ENCODE data around the gene MYBPC1. TPM values are rescaled to one million over a fixed set of nuclear protein-coding genes. Genes with fewer than 3 reads are reported as not detected.
"Not testable (repeated sequence)": the region's sequence is repeated elsewhere in the genome, so short reads cannot be mapped to it uniquely, and the experiment has no call there.

MYBPC1 gene
- total RNA-seq, 2 experiments from 2014 or later, result not detected

DNA sequence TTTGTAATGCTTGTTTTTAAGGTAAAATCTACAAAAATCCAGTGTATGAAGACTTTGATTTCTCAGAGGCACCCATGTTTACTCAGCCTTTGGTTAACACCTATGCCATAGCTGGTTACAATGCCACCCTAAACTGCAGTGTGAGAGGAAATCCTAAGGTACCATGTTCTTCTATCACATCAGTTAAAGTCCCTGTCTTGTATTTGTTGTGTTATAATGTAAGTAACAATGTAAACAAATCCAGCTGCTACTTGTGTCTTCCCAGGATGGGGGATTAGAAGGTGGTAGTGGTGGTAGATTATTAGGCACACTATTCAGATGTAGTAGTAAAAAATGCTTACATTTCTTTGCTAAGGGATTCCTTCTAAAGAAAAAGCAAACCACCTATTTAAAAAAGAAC lies 83.3 kb downstream of the MYBPC1 start:
- no peaks in the 10 kb centered on the region for H3K9me3 Mint-ChIP-seq (ENCODE audit: low read depth)
- no peak overlapping the region for H3K4me3 Mint-ChIP-seq
- H3K4me1 Mint-ChIP-seq, result no peaks in the 10 kb centered on the region
- CTCF ChIA-PET, result no interaction called here
- no peaks in the 10 kb centered on the region for H3K36me3 Mint-ChIP-seq
- ATAC-seq (no peak), DNase-seq (no peak)
- H3K27me3 Mint-ChIP-seq, result peaks cover 16% of the 10 kb centered on the region
- no peak overlapping the region for H3K27ac Mint-ChIP-seq

GRCh38 chr12:101680240-101680639 lies 85.5 kb downstream of the MYBPC1 start:
- peaks cover 26% of the 10 kb centered on the region for H3K27me3 Mint-ChIP-seq
- no peaks in the 10 kb centered on the region for H3K36me3 Mint-ChIP-seq
- CTCF ChIA-PET, result no interaction called here
- ATAC-seq (no peak), DNase-seq (no peak)
- no peak overlapping the region for H3K4me3 Mint-ChIP-seq
- no peaks in the 10 kb centered on the region for H3K9me3 Mint-ChIP-seq (ENCODE audit: low read depth)
- H3K27ac Mint-ChIP-seq, result no peak overlapping the region
- H3K4me1 Mint-ChIP-seq, result no peaks in the 10 kb centered on the region

DNA sequence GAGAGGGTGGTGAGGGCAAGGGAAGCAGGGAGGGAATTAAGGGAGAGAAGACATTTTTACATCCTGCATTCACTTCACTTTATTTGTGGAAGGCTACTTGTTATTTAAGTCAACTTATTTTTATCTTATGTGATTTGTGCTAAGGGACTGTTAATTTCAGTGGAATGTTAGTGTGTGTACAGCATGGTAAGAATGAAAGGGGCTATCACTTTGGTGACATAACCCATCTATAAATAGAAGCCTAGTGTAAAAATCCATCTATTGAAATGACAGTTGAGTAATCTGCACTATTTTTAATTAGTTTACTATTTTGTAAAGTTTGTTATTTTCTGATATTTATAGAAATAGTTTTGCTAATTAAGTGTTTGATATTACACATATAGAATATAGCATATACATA lies 85.9 kb downstream of the MYBPC1 start:
- H3K4me1 Mint-ChIP-seq, result no peaks in the 10 kb centered on the region
- no peaks in the 10 kb centered on the region for H3K9me3 Mint-ChIP-seq (ENCODE audit: low read depth)
- H3K27me3 Mint-ChIP-seq, result peaks cover 27% of the 10 kb centered on the region
- no peak overlapping the region for H3K4me3 Mint-ChIP-seq
- ATAC-seq (no peak), DNase-seq (no peak)
- H3K27ac Mint-ChIP-seq, result no peak overlapping the region
- no peaks in the 10 kb centered on the region for H3K36me3 Mint-ChIP-seq
- CTCF ChIA-PET, result no interaction called here

GRCh38 chr12:101681627-101682026 lies 86.9 kb downstream of the MYBPC1 start:
- not testable (repeated sequence) for ATAC-seq; H3K27ac Mint-ChIP-seq; H3K9me3 Mint-ChIP-seq (ENCODE audit: low read depth); H3K4me3 Mint-ChIP-seq; H3K4me1 Mint-ChIP-seq; DNase-seq; H3K36me3 Mint-ChIP-seq
- CTCF ChIA-PET, result interaction anchor here (2.6 kb wide), 1 partner anchor 10 kb away, joined by 6 read pairs; no protein-coding TSS in a partner anchor
- H3K27me3 Mint-ChIP-seq, result peaks cover 27% of the 10 kb centered on the region

DNA sequence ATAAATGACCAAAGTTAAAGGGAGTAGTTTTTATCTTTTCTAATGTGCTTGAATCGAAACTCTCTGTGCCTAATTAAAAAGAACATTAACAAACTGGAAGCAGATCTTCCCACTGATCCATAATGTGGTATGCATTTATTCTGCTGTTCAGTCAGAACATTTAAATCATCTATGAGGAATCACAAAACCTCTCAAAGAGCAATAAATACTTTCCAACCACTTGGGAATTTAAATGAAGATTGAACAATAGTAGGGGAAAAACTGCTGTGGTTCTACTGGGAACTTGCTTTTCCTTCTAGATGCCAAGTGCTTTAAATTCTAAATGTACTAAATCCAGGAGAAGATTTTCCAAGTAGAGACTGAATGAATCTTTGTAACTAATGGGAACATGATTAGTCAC lies 90.3 kb downstream of the MYBPC1 start:
- no peak for ATAC-seq
- DNase-seq, result no peak
- Mint-ChIP-seq H3K9me3 (ENCODE audit: low read depth) (no peaks in the 10 kb centered on the region), H3K36me3 (no peaks in the 10 kb centered on the region), H3K27me3 (peaks cover 17% of the 10 kb centered on the region), H3K4me3 (no peak overlapping the region), H3K4me1 (no peaks in the 10 kb centered on the region), H3K27ac (no peak overlapping the region)
- CTCF ChIA-PET, result no interaction called here

GRCh38 chr12:101686176-101686575 lies 91.4 kb downstream of the MYBPC1 start:
- Mint-ChIP-seq H3K27me3 (peaks cover 12% of the 10 kb centered on the region), H3K36me3 (no peaks in the 10 kb centered on the region), H3K27ac (no peak overlapping the region), H3K4me1 (no peaks in the 10 kb centered on the region), H3K4me3 (no peak overlapping the region), H3K9me3 (ENCODE audit: low read depth) (no peaks in the 10 kb centered on the region)
- DNase-seq, result no peak
- no peak for ATAC-seq
- CTCF ChIA-PET, result no interaction called here

- H3K4me3 Mint-ChIP-seq, result no peak overlapping the region
- peaks cover 3% of the 10 kb centered on the region for H3K4me1 Mint-ChIP-seq
- DNase-seq (no peak), ATAC-seq (no peak)
- no peak overlapping the region for H3K27ac Mint-ChIP-seq
- H3K36me3 Mint-ChIP-seq, result no peaks in the 10 kb centered on the region
- H3K27me3 Mint-ChIP-seq, result no peaks in the 10 kb centered on the region
- CTCF ChIA-PET, result no interaction called here
- H3K9me3 Mint-ChIP-seq (ENCODE audit: low read depth), result no peaks in the 10 kb centered on the region
Measured at GRCh38 chr12:101690544-101691098, 95.8 kb downstream of the MYBPC1 start.

DNA sequence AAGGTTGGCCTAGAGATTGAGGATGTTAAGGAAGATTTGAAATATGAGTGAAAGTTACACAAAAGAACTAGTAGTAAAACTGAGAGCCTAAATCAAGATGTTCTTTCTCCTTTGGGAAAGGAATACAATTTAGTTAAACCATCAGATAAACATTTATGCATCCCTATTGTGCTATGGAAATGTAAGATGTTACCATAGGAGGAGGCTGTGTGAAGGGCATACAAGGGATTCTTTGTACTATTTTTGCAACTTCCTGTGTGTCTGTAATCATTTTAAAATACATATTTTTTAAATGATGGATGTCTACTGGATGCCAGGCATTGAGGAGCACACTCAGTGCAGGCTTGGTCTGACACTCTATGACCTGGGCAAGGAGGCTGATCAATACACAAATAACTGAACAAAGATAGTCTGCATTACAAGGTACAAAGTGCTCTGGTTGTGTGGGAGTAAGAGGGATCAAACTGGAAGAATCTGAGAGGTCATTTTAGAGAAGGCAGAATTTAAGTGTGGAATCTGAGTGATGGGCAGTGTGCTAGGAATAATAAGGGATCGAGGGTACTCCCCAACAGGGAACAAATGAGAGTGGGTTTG lies 96.8 kb downstream of the MYBPC1 start:
- no peak for ATAC-seq
- H3K9me3 Mint-ChIP-seq (ENCODE audit: low read depth), result no peaks in the 10 kb centered on the region
- CTCF ChIA-PET, result interaction anchor here (0.6 kb wide), 1 partner anchor 637 kb away, joined by 3 read pairs; no protein-coding TSS in a partner anchor
- H3K27me3 Mint-ChIP-seq, result no peaks in the 10 kb centered on the region
- H3K36me3 Mint-ChIP-seq, result no peaks in the 10 kb centered on the region
- peaks cover 12% of the 10 kb centered on the region for H3K4me1 Mint-ChIP-seq
- no peak for DNase-seq
- H3K4me3 Mint-ChIP-seq, result no peak overlapping the region
- no peak overlapping the region for H3K27ac Mint-ChIP-seq

DNA sequence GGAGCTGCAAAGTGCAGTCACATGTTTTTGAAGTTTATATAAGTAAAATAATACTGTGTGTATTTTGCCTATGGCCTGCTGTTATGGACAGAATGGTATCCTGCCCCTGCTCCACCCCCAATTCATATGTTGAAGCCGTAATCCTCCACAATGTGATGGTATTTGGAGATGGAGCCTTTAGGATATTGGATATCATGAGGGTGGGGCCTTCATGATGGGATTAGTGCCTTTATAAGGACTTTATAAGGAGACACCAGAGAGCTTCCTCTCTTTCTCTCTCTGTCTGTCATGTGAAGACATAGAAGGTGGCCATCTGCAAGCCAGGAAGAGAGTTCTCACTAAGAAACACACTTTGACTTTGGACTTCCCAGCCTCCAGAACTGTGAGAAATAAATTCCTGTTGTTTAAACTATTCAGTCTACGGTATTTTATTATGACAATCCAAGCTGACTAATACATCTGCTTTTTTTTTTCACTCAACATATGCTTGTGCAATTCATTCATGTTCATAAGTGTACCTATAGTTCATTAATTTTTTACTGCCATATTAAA lies 99.6 kb downstream of the MYBPC1 start:
- H3K9me3 Mint-ChIP-seq (ENCODE audit: low read depth), result no peaks in the 10 kb centered on the region
- DNase-seq, result no peak
- peaks cover 25% of the 10 kb centered on the region for H3K4me1 Mint-ChIP-seq
- no peak overlapping the region for H3K4me3 Mint-ChIP-seq
- H3K36me3 Mint-ChIP-seq, result no peaks in the 10 kb centered on the region
- ATAC-seq, result no peak
- no peaks in the 10 kb centered on the region for H3K27me3 Mint-ChIP-seq
- CTCF ChIA-PET, result no interaction called here
- H3K27ac Mint-ChIP-seq, result no peak overlapping the region

DNA sequence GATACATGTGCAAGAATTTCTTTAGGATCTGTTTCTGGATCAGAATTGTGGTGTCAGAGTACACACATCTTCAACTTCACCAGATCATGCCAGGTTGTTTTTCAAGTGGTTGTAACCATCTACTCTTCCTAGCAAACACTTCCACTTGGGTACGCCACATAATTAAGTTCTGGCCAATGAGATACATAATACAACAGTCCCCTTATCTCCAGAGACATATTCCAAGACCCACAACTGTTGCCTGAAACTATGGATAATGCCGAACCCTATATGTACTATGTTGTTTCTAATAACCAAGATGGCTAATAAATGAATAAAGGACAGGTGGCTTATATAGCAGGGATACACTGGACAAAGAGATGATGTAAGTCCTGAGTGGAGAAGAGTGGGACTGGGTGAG lies 100.2 kb downstream of the MYBPC1 start:
- H3K27me3 Mint-ChIP-seq, result no peaks in the 10 kb centered on the region
- no peak overlapping the region for H3K4me3 Mint-ChIP-seq
- no peak overlapping the region for H3K27ac Mint-ChIP-seq
- peaks cover 28% of the 10 kb centered on the region for H3K4me1 Mint-ChIP-seq
- no peaks in the 10 kb centered on the region for H3K9me3 Mint-ChIP-seq (ENCODE audit: low read depth)
- DNase-seq, result no peak
- H3K36me3 Mint-ChIP-seq, result no peaks in the 10 kb centered on the region
- CTCF ChIA-PET, result no interaction called here
- ATAC-seq, result no peak

DNA sequence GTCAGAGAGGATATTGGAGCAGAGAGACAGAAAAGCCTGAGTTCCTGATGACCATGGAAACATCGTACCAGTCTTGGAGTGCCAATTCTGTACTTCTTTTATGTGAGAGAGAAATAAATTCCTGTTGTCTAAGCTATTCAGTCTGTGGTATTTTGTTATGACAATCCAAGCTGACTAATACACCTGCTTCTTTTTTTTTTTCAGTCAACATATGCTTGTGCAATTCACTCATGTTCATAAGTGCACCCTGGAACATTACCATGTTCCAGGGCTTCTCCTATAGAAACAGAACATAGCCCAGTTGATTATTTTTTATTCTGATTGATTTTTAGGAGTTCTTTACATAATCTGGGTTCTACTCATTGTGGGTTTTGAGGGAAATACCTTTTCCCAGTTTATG lies 100.9 kb downstream of the MYBPC1 start:
- no peak overlapping the region for H3K4me3 Mint-ChIP-seq
- CTCF ChIA-PET, result no interaction called here
- H3K36me3 Mint-ChIP-seq, result no peaks in the 10 kb centered on the region
- peaks cover 31% of the 10 kb centered on the region for H3K4me1 Mint-ChIP-seq
- DNase-seq (no peak), ATAC-seq (no peak)
- H3K9me3 Mint-ChIP-seq (ENCODE audit: low read depth), result no peaks in the 10 kb centered on the region
- no peaks in the 10 kb centered on the region for H3K27me3 Mint-ChIP-seq
- H3K27ac Mint-ChIP-seq, result no peak overlapping the region

GRCh38 chr12:101696251-101697196 lies 101.8 kb downstream of the MYBPC1 start:
- no peaks in the 10 kb centered on the region for H3K9me3 Mint-ChIP-seq (ENCODE audit: low read depth)
- no peaks in the 10 kb centered on the region for H3K27me3 Mint-ChIP-seq
- peak overlapping the region; percentile 78 for H3K27ac Mint-ChIP-seq
- peak overlapping the region; percentile 83 for H3K4me3 Mint-ChIP-seq
- CTCF ChIA-PET, result interaction anchor here (1.0 kb wide), 1 partner anchor 12 kb away, joined by 3 read pairs; no protein-coding TSS in a partner anchor
- DNase-seq (peak; percentile 44), ATAC-seq (no peak)
- peaks cover 34% of the 10 kb centered on the region for H3K4me1 Mint-ChIP-seq
- no peaks in the 10 kb centered on the region for H3K36me3 Mint-ChIP-seq

DNA sequence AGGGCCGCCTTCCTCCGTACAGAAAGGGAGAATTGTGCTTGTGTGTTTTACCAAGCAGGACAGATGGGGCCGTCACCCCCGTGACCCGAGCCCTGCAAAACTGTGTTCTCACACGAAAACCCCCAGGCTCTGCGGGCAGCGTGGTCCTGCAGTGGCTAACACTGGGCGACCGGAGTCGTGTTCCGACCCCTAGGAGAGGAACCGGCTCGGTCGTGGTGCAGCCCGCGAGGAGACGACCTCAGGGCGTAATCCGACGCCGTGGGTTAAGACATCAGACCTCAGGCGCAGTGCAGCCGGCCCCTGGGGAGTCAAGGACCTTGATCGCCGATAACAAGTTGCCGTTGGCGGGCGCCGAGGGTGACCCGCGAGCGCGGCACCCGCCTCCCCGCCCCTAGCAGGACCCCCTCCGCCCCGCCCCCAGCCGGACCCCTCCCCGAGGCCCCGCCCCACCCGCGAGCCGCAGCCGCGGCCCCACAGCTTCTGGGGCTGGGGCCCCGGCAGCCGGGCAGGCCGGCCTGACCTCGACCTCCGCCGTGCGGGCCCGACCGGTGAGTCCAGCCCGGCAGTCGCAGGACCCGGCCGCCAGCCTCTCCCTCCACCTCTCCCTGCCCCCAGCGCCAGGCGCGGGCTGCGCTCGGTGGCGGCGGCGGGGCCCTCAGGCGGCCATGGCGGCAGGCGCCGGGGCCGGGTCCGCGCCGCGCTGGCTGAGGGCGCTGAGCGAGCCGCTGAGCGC lies 102.6 kb downstream of the MYBPC1 start, which contains the start of gene CHPT1:
Gene CHPT1 (plus strand): TSS at position 444 of the 733 bp plus-strand sequence. CDS start 222 bp downstream, at position 666.
- H3K4me1 Mint-ChIP-seq, result peaks cover 34% of the 10 kb centered on the region

More for the DNA sequence above, 102.6 kb downstream of the MYBPC1 start, which contains the start of gene CHPT1:
- Mint-ChIP-seq H3K36me3 (peaks cover 2% of the 10 kb centered on the region), H3K9me3 (ENCODE audit: low read depth) (no peaks in the 10 kb centered on the region), H3K27ac (peak within 1 kb of the TSS; percentile 84), H3K4me3 (peak within 1 kb of the TSS; percentile 83), H3K27me3 (no peaks in the 10 kb centered on the region)
- peak; percentile 71 for DNase-seq
- peak; percentile 77 for ATAC-seq
- CTCF ChIA-PET, result no interaction called here

Data from activated CD8-positive, alpha-beta memory T cell treated with anti-CD3 and anti-CD28 coated beads, Interleukin-2, amount 10 ng/mL, durations not matched to agents 7 days and 5 days (primary cell).